GM12874 (cell line): ENCODE measurements around the gene CD44.

Experiments
- TF ChIP-seq, protein P1 (sequence below): IDR thresholded peaks from 2 replicates; pipeline ENCODE4 v1.5.1; 2011; ENCODE audit warnings: low read depth, mild to moderate bottlenecking, control low read depth, low read length, moderate library complexity; ENCODE audit not compliant: insufficient read depth

CD44 gene

GRCh38 chr11:35182317-35182939, 43.5 kb downstream of the CD44 start:
- TF ChIP-seq, protein P1, sequence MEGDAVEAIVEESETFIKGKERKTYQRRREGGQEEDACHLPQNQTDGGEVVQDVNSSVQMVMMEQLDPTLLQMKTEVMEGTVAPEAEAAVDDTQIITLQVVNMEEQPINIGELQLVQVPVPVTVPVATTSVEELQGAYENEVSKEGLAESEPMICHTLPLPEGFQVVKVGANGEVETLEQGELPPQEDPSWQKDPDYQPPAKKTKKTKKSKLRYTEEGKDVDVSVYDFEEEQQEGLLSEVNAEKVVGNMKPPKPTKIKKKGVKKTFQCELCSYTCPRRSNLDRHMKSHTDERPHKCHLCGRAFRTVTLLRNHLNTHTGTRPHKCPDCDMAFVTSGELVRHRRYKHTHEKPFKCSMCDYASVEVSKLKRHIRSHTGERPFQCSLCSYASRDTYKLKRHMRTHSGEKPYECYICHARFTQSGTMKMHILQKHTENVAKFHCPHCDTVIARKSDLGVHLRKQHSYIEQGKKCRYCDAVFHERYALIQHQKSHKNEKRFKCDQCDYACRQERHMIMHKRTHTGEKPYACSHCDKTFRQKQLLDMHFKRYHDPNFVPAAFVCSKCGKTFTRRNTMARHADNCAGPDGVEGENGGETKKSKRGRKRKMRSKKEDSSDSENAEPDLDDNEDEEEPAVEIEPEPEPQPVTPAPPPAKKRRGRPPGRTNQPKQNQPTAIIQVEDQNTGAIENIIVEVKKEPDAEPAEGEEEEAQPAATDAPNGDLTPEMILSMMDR: no peak

GRCh38 chr11:35183326-35183925, 44.5 kb downstream of the CD44 start:
- TF ChIP-seq, protein P1: no peak

- TF ChIP-seq, protein P1: no peak
Measured at GRCh38 chr11:35185696-35186095, 46.7 kb downstream of the CD44 start.

DNA sequence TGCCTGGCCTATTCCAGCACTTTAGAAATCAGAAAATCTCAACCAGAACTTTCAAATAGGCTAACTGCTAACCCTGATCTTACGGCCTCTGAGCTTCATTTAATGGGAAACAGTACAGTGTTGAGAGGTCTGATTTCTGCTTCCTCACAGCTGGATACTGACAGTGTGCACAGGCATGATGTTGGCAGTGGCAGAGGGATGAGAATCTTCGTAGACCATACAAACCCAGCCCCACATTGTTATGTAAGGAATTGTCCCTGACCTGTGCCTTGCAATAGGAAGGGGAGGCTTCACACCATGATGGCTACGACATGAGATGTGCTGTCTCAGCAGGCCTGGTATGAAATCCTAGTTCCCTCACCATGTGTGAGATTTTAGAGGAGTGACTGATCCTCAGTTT, 49.0 kb downstream of the CD44 start:
- TF ChIP-seq, protein P1: no peak

GRCh38 chr11:35190804-35191348, 51.9 kb downstream of the CD44 start:
- TF ChIP-seq, protein P1: no peak

DNA sequence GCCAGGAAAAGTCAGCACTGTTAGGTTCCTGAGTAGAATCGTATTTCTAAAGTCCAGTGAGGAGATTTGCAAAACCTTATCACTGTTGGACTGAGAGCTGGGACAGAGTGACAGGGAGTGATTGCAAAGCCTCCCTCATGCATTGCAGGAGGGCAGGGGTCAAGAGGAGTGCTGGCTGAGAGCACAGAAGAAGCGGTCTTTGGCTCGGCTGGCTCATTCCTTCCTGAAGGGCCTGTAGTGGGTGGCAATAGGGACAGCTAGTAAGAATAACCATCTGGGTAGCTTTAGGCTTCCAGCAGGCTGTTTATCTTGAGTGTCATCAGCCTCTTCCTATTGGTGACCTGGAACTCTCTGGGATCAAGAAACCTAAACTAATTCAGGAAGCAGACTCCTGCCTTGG, 53.4 kb downstream of the CD44 start:
- TF ChIP-seq, protein P1: no peak

DNA sequence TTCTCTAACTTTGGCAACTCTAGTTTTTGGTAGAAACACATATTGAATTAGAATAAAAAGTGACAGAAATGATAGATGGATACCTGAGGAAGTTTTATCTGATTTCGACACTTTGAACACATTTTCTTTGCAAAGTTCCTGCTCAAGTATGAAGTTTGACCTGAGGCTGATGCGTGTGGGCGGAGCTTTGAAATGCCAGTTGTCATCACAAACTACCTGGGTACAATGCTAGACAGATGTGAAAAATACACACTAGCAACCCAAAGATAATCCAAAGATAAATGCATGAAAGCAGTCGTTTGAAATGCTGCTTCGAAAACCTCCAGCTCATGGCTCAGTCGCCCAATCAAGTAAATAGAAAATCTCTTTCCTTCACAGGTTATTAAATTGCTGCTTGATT, 54.8 kb downstream of the CD44 start:
- TF ChIP-seq, protein P1: no peak
